HFFc6 (cell line): ENCODE data around the gene SLCO4C1. TPM values are rescaled to one million over a fixed set of nuclear protein-coding genes. Genes with fewer than 3 reads are reported as not detected.

Experiments
- DNase-seq: peaks from one replicate; pipeline ENCODE4 v3.0.0-alpha.2; 2018
- H3K27ac Mint-ChIP-seq: 2 replicates; pipeline ENCODE4 v1.8.0; 2020; ENCODE audit warnings: mild to moderate bottlenecking, mixed read lengths
- H3K27me3 Mint-ChIP-seq: 2 replicates; pipeline ENCODE4 v1.8.0; 2021; ENCODE audit warnings: mild to moderate bottlenecking, moderate library complexity, mixed read lengths; ENCODE audit not compliant: insufficient read depth
- H3K36me3 Mint-ChIP-seq: 2 replicates; pipeline ENCODE4 v1.8.0; 2021; ENCODE audit warnings: low read depth, mixed read lengths
- H3K4me1 Mint-ChIP-seq: 2 replicates; pipeline ENCODE4 v1.8.0; 2020; ENCODE audit warnings: low read depth, mixed read lengths
- H3K4me3 Mint-ChIP-seq: 2 replicates; pipeline ENCODE4 v1.8.0; 2020; ENCODE audit warnings: mild to moderate bottlenecking, moderate library complexity, mixed read lengths
- H3K9me3 Mint-ChIP-seq: 2 replicates; pipeline ENCODE4 v1.8.0; 2020; ENCODE audit warnings: mild to moderate bottlenecking, mixed read lengths
- CTCF ChIP-seq: fragments of 200-600 bp; sonication (generic); IDR thresholded peaks from 2 replicates; pipeline ENCODE4 v1.5.0; 2021; ENCODE audit warnings: antibody characterized with exemption, mild to moderate bottlenecking
- total RNA-seq, 6 experiments: library from RNA; stranded (reverse); fragmentation: NEBNext Ultra II Directional; extraction: Animal tissue kit (Norgen Biotek cat#: 25700); gene quantifications; 2 replicates in 1 of 6; 3 replicates in 5 of 6; pipeline ENCODE4 v1.2.3, GENCODE V29; 2021

SLCO4C1 gene
- total RNA-seq, 6 experiments from 2014 or later: not detected

- Mint-ChIP-seq H3K9me3 (peaks cover 50% of the 10 kb centered on the region), H3K4me1 (no peaks in the 10 kb centered on the region), H3K4me3 (no peak overlapping the region), H3K27me3 (no peaks in the 10 kb centered on the region; the same call in 1 of the 2 replicates), H3K27ac (no peak overlapping the region), H3K36me3 (no peaks in the 10 kb centered on the region)
- TF ChIP-seq CTCF: no peak
- no peak for DNase-seq
These were observed 26.0 kb downstream of the SLCO4C1 start for GRCh38 chr5:102270036-102270435.

GRCh38 chr5:102262688-102263087 is 33.4 kb downstream of the SLCO4C1 start:
- no peaks in the 10 kb centered on the region for H3K4me1 Mint-ChIP-seq

GRCh38 chr5:102249381-102249780 is 46.7 kb downstream of the SLCO4C1 start:
- no peak for DNase-seq
- Mint-ChIP-seq H3K27ac (no peak overlapping the region), H3K36me3 (no peaks in the 10 kb centered on the region), H3K27me3 (no peaks in the 10 kb centered on the region), H3K4me3 (no peak overlapping the region), H3K4me1 (no peaks in the 10 kb centered on the region), H3K9me3 (peaks cover 37% of the 10 kb centered on the region)
- no peak for TF ChIP-seq CTCF

More at GRCh38 chr5:102262688-102263087, 33.4 kb downstream of the SLCO4C1 start:
- Mint-ChIP-seq H3K27me3 (no peaks in the 10 kb centered on the region; the same call in 1 of the 2 replicates), H3K4me3 (no peak overlapping the region), H3K9me3 (peaks cover 11% of the 10 kb centered on the region), H3K36me3 (no peaks in the 10 kb centered on the region), H3K27ac (no peak overlapping the region)
- no peak for TF ChIP-seq CTCF
- DNase-seq: no peak

- Mint-ChIP-seq H3K4me1 (no peaks in the 10 kb centered on the region), H3K27me3 (no peaks in the 10 kb centered on the region), H3K9me3 (peaks cover 27% of the 10 kb centered on the region), H3K36me3 (no peaks in the 10 kb centered on the region), H3K4me3 (no peak overlapping the region), H3K27ac (no peak overlapping the region)
- TF ChIP-seq CTCF: no peak
- DNase-seq: no peak
These were observed 52.9 kb downstream of the SLCO4C1 start for GRCh38 chr5:102243213-102243612.

GRCh38 chr5:102241809-102242421 is 54.2 kb downstream of the SLCO4C1 start:
- no peak for DNase-seq
- Mint-ChIP-seq H3K9me3 (peaks cover 27% of the 10 kb centered on the region), H3K27ac (no peak overlapping the region), H3K4me3 (no peak overlapping the region), H3K36me3 (no peaks in the 10 kb centered on the region), H3K4me1 (no peaks in the 10 kb centered on the region), H3K27me3 (no peaks in the 10 kb centered on the region)
- no peak for TF ChIP-seq CTCF
